Heart left ventricle (tissue), 13 donors: ENCODE results near the gene UBE4B.

Source experiments
- CTCF ChIP-seq, 12 donors: fragments of 200-600 bp; sonication (generic) in 4 of 12; IDR thresholded peaks; one replicate each; pipeline versions ENCODE4 v1.5.0 to v1.8.0; 2018 to 2022; ENCODE audit warnings: antibody characterized with exemption in 12 of 12, mild to moderate bottlenecking in 5 of 12
- POLR2A ChIP-seq, 2 donors: fragments of 450-650 bp; IDR thresholded peaks; one replicate each; pipeline ENCODE4 v1.6.1; 2017; ENCODE audit warnings: antibody characterized with exemption in 2 of 2, mild to moderate bottlenecking in 2 of 2, moderate library complexity in 2 of 2
- donor health status: ischemic (EF 13 %, LVEDD 7.1; RV severe dilation, severe dysfunction).
- donor health status: DM: no; HTN: yes; CAD: no.
- donor health status: DM: no; HTN: no; CAD: no.
- donor health status: ischemic (EF 25% LVEDD 6.9; RV normal size, moderate dysfunction).
- donor health status: ischemic (EF 25% LVEDD 5.7; RV mildly dilated, moderate dysfunction).
- donor health status: ischemic (EF 35%, LVEDD 5.7; RV mildly dilated, moderate dysfunction).
- donor health status: nonischemic (EF 11% LVEDD 7.7; RV severe dilation, severe dysfunction).
- donor health status: DM: yes; HTN: yes; CAD: no.
- donor health status: PGD.
- donor health status: ischemic (EF 29% LVEDD 5.4; RV normal size, mild dysfunction).
- donor health status: nonischemic (EF 23%, LVEDD 6.1; RV moderate dilation, normal function).

DNA sequence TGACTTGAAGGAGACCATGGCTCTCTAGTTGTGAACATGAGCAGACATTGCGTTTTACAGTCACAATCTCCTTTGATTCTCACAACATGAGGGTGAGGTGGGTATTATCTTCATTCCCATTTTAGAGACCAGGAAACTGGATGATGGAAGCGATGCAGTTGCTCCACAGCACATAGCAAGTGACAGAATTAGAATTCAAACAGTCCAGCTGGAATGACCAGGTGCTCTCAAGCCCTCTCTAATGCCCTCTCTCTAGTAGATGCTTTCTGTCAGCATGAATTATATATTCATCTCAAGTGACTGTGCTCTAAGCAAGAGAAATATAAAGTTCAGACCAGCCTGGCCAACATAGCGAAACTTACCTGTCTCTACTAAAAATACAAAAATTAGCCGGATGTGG lies 167.9 kb downstream of the UBE4B start:
- TF ChIP-seq CTCF (IDR thresholded peaks at IDR 0.05) (no peak), POLR2A (IDR thresholded peaks at IDR 0.05) (no peak)
